WTC11 (cell line): Measurements from ENCODE around the gene LIPI. TPM values are rescaled to one million over a fixed set of nuclear protein-coding genes. Genes with fewer than 3 reads are reported as not detected.
"Not testable (repeated sequence)": the region's sequence is repeated elsewhere in the genome, so short reads cannot be mapped to it uniquely, and the experiment has no call there.

Source experiments
- ATAC-seq: fragments of 200-7000 bp; cut with Tn5 transposase; 2 replicates; pipeline ENCODE4 v1.10.0; 2021; ENCODE audit warnings: mild to moderate bottlenecking, moderate library complexity
- CTCF ChIA-PET: fragments of 300-600 bp; sonication (Branson Sonifier 250); formaldehyde crosslinking; loops from one replicate; lab custom pipeline; 2021; ENCODE audit warnings: antibody characterized with exemption; lab: Charles Lee
- POLR2A ChIA-PET: fragments of 350-600 bp; sonication (Branson Sonifier 250); formaldehyde crosslinking; loops from one replicate; lab custom pipeline; 2021; ENCODE audit warnings: antibody characterized with exemption; lab: Charles Lee
- DNase-seq: peaks from one replicate; pipeline ENCODE4 v3.0.0; 2021; ENCODE audit warnings: low spot score
- H3K27ac Mint-ChIP-seq: 2 replicates; pipeline ENCODE4 v1.8.0; 2021; ENCODE audit warnings: mixed read lengths
- H3K27me3 Mint-ChIP-seq: 2 replicates; pipeline ENCODE4 v1.8.0; 2021; ENCODE audit warnings: low read depth, mild to moderate bottlenecking, moderate library complexity, mixed read lengths
- H3K36me3 Mint-ChIP-seq: 2 replicates; pipeline ENCODE4 v1.8.0; 2021; ENCODE audit warnings: mixed read lengths
- H3K4me1 Mint-ChIP-seq: 2 replicates; pipeline ENCODE4 v1.8.0; 2022; ENCODE audit warnings: mixed read lengths
- H3K4me3 Mint-ChIP-seq: 2 replicates; pipeline ENCODE4 v1.8.0; 2021; ENCODE audit warnings: mild to moderate bottlenecking, moderate library complexity, mixed read lengths
- H3K9me3 Mint-ChIP-seq: 2 replicates; pipeline ENCODE4 v1.8.0; 2021; ENCODE audit warnings: mixed read lengths
- ATF3 ChIP-seq: sonication (generic); formaldehyde crosslinking; conservative IDR thresholded peaks from 2 replicates; pipeline ENCODE4 v1.8.1; 2022; ENCODE audit warnings: mild to moderate bottlenecking, missing genetic modification reagents
- ELF4 ChIP-seq: sonication (generic); formaldehyde crosslinking; IDR thresholded peaks from 2 replicates; pipeline ENCODE4 v1.8.1; 2022; ENCODE audit warnings: low read depth, mild to moderate bottlenecking, moderate library complexity, missing genetic modification reagents
- GRHL2 ChIP-seq: fragments of 250-450 bp; sonication (Bioruptor Pico); IDR thresholded peaks from 2 replicates; pipeline ENCODE4 v1.8.0; 2022; ENCODE audit warnings: mild to moderate bottlenecking, moderate library complexity; ENCODE audit not compliant: insufficient replicate concordance, severe bottlenecking
- JUN ChIP-seq: sonication (generic); formaldehyde crosslinking; IDR thresholded peaks from 2 replicates; pipeline ENCODE4 v1.8.0; 2023; ENCODE audit warnings: mild to moderate bottlenecking, missing genetic modification reagents
- NR1H2 ChIP-seq: sonication (generic); formaldehyde crosslinking; IDR thresholded peaks from 2 replicates; pipeline ENCODE4 v1.9.0; 2021; ENCODE audit warnings: mild to moderate bottlenecking, moderate library complexity, missing genetic modification reagents
- NR2C2 ChIP-seq: sonication (generic); formaldehyde crosslinking; IDR thresholded peaks from 2 replicates; pipeline ENCODE4 v1.8.0; 2022; ENCODE audit warnings: mild to moderate bottlenecking, missing genetic modification reagents
- PRDM15 ChIP-seq: sonication (generic); formaldehyde crosslinking; IDR thresholded peaks from 2 replicates; pipeline ENCODE4 v1.8.0; 2022; ENCODE audit warnings: missing genetic modification reagents
- RELA ChIP-seq: sonication (generic); formaldehyde crosslinking; IDR thresholded peaks from 2 replicates; pipeline ENCODE4 v1.8.1; 2022; ENCODE audit warnings: missing genetic modification reagents, mild to moderate bottlenecking, borderline replicate concordance
- ZNF121 ChIP-seq: sonication (generic); formaldehyde crosslinking; IDR thresholded peaks from 2 replicates; pipeline ENCODE4 v1.8.0; 2023; ENCODE audit warnings: missing genetic modification reagents
- ZNF219 ChIP-seq: sonication (generic); formaldehyde crosslinking; IDR thresholded peaks from 2 replicates; pipeline ENCODE4 v1.8.0; 2023; ENCODE audit warnings: missing genetic modification reagents, mild to moderate bottlenecking, borderline replicate concordance
- ZNF232 ChIP-seq: sonication (generic); formaldehyde crosslinking; IDR thresholded peaks from 2 replicates; pipeline ENCODE4 v1.8.0; 2022; ENCODE audit warnings: mild to moderate bottlenecking, missing genetic modification reagents
- ZNF396 ChIP-seq: fragments of 250-450 bp; sonication (Bioruptor Pico); IDR thresholded peaks from 2 replicates; pipeline ENCODE4 v1.8.0; 2021; ENCODE audit warnings: mild to moderate bottlenecking, moderate library complexity, borderline replicate concordance
- ZNF671 ChIP-seq: fragments of 250-450 bp; sonication (Bioruptor Pico); IDR thresholded peaks from 2 replicates; pipeline ENCODE4 v1.8.0; 2021; ENCODE audit warnings: mild to moderate bottlenecking
- total RNA-seq: library from RNA; stranded (reverse); gene quantifications from 3 replicates; pipeline ENCODE4 v1.2.3, GENCODE V29; 2021
- TF ChIP-seq, protein P1 (sequence below): sonication (generic); formaldehyde crosslinking; IDR thresholded peaks from 2 replicates; pipeline ENCODE4 v1.8.0; 2022; ENCODE audit warnings: mild to moderate bottlenecking, missing genetic modification reagents
- TF ChIP-seq, protein P2 (sequence below): sonication (generic); formaldehyde crosslinking; IDR thresholded peaks from 2 replicates; pipeline ENCODE4 v1.8.1; 2022; ENCODE audit warnings: missing genetic modification reagents, borderline replicate concordance
- TF ChIP-seq, protein P3 (sequence below): sonication (generic); formaldehyde crosslinking; conservative IDR thresholded peaks from 2 replicates; pipeline ENCODE4 v1.8.1; 2023; ENCODE audit warnings: mild to moderate bottlenecking, low read depth, missing genetic modification reagents, moderate library complexity
- TF ChIP-seq, protein P4 (sequence below): fragments of 250-450 bp; sonication (Bioruptor Pico); IDR thresholded peaks from 2 replicates; pipeline ENCODE4 v2.1.2; 2022; ENCODE audit warnings: mild to moderate bottlenecking, moderate library complexity
- TF ChIP-seq, protein P5 (sequence below): fragments of 250-450 bp; sonication (Bioruptor Pico); IDR thresholded peaks from 2 replicates; pipeline ENCODE4 v1.9.0; 2021; ENCODE audit warnings: mild to moderate bottlenecking

LIPI gene
- total RNA-seq, 1 experiment from 2014 or later = not detected

DNA sequence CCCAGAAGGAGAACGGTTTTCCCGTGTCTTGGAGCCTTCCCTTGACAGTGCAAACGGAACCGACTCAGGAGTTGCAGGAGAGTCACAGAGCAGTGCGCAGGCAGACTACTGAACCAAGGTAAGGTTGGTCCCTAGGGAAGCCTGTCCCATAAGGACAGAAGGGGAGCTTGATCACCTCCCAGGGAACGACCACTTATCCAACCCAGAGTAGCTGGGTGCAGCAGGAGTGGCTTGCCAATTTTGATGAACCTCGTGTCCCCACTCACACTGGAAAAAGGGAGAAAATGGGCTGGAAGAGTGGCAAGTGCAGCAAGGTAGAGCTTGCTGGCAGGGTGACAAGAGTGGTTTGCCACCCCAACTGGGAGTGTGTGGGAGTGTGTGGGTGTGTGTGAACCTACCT lies 95.1 kb downstream of the LIPI start:
- Mint-ChIP-seq H3K27me3 (no peaks in the 10 kb centered on the region; the same call in 1 of the 2 replicates), H3K27ac (no peak overlapping the region; the same call in 1 of the 2 replicates), H3K4me3 (no peak overlapping the region), H3K36me3 (peaks cover 16% of the 10 kb centered on the region), H3K9me3 (peaks cover 20% of the 10 kb centered on the region), H3K4me1 (peaks cover 34% of the 10 kb centered on the region)
- ChIA-PET CTCF (no interaction called here), POLR2A (no interaction called here)
- ATAC-seq (no peak), DNase-seq (no peak)
- no peak for TF ChIP-seq NR2C2
- TF ChIP-seq ZNF396 = no peak
- TF ChIP-seq NR1H2 = no peak
- TF ChIP-seq ZNF219 (CRISPR knock-in tag) = no peak
- no peak for TF ChIP-seq ZNF232
- TF ChIP-seq ZNF121 (CRISPR knock-in tag) = no peak
- TF ChIP-seq, protein P1, sequence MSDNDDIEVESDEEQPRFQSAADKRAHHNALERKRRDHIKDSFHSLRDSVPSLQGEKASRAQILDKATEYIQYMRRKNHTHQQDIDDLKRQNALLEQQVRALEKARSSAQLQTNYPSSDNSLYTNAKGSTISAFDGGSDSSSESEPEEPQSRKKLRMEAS (CRISPR knock-in tag) = no peak
- no peak for TF ChIP-seq ZNF671 (CRISPR knock-in tag)
- TF ChIP-seq PRDM15 (CRISPR knock-in tag) = no peak

GRCh38 chr21:14114251-14114650 lies 96.5 kb downstream of the LIPI start:
- peak; percentile 88 for ATAC-seq
- CTCF ChIA-PET = no interaction called here
- TF ChIP-seq ZNF219 (CRISPR knock-in tag) (no peak), GRHL2 (CRISPR knock-in tag) (no peak), RELA (CRISPR knock-in tag) (no peak), ELF4 (CRISPR knock-in tag) (no peak), JUN (CRISPR knock-in tag) (no peak), ATF3 (no peak)
- TF ChIP-seq, protein P2, sequence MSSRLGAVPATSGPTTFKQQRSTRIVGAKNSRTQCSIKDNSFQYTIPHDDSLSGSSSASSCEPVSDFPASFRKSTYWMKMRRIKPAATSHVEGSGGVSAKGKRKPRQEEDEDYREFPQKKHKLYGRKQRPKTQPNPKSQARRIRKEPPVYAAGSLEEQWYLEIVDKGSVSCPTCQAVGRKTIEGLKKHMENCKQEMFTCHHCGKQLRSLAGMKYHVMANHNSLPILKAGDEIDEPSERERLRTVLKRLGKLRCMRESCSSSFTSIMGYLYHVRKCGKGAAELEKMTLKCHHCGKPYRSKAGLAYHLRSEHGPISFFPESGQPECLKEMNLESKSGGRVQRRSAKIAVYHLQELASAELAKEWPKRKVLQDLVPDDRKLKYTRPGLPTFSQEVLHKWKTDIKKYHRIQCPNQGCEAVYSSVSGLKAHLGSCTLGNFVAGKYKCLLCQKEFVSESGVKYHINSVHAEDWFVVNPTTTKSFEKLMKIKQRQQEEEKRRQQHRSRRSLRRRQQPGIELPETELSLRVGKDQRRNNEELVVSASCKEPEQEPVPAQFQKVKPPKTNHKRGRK = no peak
- TF ChIP-seq, protein P3, sequence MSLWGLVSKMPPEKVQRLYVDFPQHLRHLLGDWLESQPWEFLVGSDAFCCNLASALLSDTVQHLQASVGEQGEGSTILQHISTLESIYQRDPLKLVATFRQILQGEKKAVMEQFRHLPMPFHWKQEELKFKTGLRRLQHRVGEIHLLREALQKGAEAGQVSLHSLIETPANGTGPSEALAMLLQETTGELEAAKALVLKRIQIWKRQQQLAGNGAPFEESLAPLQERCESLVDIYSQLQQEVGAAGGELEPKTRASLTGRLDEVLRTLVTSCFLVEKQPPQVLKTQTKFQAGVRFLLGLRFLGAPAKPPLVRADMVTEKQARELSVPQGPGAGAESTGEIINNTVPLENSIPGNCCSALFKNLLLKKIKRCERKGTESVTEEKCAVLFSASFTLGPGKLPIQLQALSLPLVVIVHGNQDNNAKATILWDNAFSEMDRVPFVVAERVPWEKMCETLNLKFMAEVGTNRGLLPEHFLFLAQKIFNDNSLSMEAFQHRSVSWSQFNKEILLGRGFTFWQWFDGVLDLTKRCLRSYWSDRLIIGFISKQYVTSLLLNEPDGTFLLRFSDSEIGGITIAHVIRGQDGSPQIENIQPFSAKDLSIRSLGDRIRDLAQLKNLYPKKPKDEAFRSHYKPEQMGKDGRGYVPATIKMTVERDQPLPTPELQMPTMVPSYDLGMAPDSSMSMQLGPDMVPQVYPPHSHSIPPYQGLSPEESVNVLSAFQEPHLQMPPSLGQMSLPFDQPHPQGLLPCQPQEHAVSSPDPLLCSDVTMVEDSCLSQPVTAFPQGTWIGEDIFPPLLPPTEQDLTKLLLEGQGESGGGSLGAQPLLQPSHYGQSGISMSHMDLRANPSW = no peak
- TF ChIP-seq, protein P4, sequence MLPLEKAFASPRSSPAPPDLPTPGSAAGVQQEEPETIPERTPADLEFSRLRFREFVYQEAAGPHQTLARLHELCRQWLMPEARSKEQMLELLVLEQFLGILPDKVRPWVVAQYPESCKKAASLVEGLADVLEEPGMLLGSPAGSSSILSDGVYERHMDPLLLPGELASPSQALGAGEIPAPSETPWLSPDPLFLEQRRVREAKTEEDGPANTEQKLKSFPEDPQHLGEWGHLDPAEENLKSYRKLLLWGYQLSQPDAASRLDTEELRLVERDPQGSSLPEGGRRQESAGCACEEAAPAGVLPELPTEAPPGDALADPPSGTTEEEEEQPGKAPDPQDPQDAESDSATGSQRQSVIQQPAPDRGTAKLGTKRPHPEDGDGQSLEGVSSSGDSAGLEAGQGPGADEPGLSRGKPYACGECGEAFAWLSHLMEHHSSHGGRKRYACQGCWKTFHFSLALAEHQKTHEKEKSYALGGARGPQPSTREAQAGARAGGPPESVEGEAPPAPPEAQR = no peak
- TF ChIP-seq, protein P5, sequence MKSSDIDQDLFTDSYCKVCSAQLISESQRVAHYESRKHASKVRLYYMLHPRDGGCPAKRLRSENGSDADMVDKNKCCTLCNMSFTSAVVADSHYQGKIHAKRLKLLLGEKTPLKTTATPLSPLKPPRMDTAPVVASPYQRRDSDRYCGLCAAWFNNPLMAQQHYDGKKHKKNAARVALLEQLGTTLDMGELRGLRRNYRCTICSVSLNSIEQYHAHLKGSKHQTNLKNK (CRISPR knock-in tag) = no peak
- TF ChIP-seq, protein P1 (CRISPR knock-in tag) = no peak

GRCh38 chr21:14104564-14104963 lies 106.2 kb downstream of the LIPI start:
- H3K36me3 Mint-ChIP-seq, H3K27ac Mint-ChIP-seq, H3K4me3 Mint-ChIP-seq, DNase-seq, H3K27me3 Mint-ChIP-seq, ATAC-seq, POLR2A ChIA-PET, H3K9me3 Mint-ChIP-seq: not testable (repeated sequence)
- H3K4me1 Mint-ChIP-seq = peaks cover 29% of the 10 kb centered on the region
- CTCF ChIA-PET = interaction anchor here (1.5 kb wide), 1 partner anchor 16 kb away, joined by 6 read pairs; no protein-coding TSS in a partner anchor

More at GRCh38 chr21:14114251-14114650, 96.5 kb downstream of the LIPI start:
- H3K4me1 Mint-ChIP-seq = peaks cover 31% of the 10 kb centered on the region
- peaks cover 20% of the 10 kb centered on the region for H3K9me3 Mint-ChIP-seq
- peak overlapping the region; percentile 36 for H3K27ac Mint-ChIP-seq
- peaks cover 16% of the 10 kb centered on the region for H3K36me3 Mint-ChIP-seq
- no peaks in the 10 kb centered on the region; the same call in 1 of the 2 replicates for H3K27me3 Mint-ChIP-seq
- peak overlapping the region; percentile 39 for H3K4me3 Mint-ChIP-seq
- peak; percentile 35 for DNase-seq
- POLR2A ChIA-PET = no interaction called here
